Stimulated activated CD8-positive, alpha-beta memory T cell treated with anti-CD3 and anti-CD28 coated beads, Interleukin-15, amount 100 ng/mL, for 24 hours (primary cell): ENCODE measurements around the gene HES6.

ENCODE experiments used
- DNase-seq: peaks from one replicate; pipeline ENCODE4 v3.0.0-alpha.2; 2020; ENCODE audit warnings: low read depth

Gene HES6

GRCh38 chr2:238233625-238234024 lies 6.2 kb downstream of the HES6 start:
- DNase-seq: no peak

GRCh38 chr2:238231809-238232208 lies 8.0 kb downstream of the HES6 start:
- no peak for DNase-seq

- DNase-seq: peak; percentile 60
Observed at GRCh38 chr2:238231251-238231793, 8.5 kb downstream of the HES6 start.

- DNase-seq: no peak
Observed at GRCh38 chr2:238230699-238231098, 9.1 kb downstream of the HES6 start.

GRCh38 chr2:238228700-238229099 lies 11.1 kb downstream of the HES6 start:
- no peak for DNase-seq

- no peak for DNase-seq
Observed at GRCh38 chr2:238227587-238228032, 12.2 kb downstream of the HES6 start.

- no peak for DNase-seq
Observed at GRCh38 chr2:238226698-238227586, 12.9 kb downstream of the HES6 start.

- DNase-seq: no peak
Observed at GRCh38 chr2:238225911-238226697, 13.7 kb downstream of the HES6 start.

GRCh38 chr2:238225121-238225520 lies 14.7 kb downstream of the HES6 start:
- no peak for DNase-seq

- no peak for DNase-seq
Observed at GRCh38 chr2:238224356-238225035, 15.3 kb downstream of the HES6 start.

GRCh38 chr2:238220892-238221521 lies 18.8 kb downstream of the HES6 start:
- no peak for DNase-seq

GRCh38 chr2:238220274-238220891 lies 19.5 kb downstream of the HES6 start:
- DNase-seq: no peak

- DNase-seq: no peak
Observed at GRCh38 chr2:238216651-238217184, 23.1 kb downstream of the HES6 start.

GRCh38 chr2:238207006-238207405 lies 32.8 kb downstream of the HES6 start:
- DNase-seq: no peak

GRCh38 chr2:238203973-238204683 lies 35.7 kb downstream of the HES6 start:
- DNase-seq: no peak

- peak; percentile 83 for DNase-seq
Observed at GRCh38 chr2:238203094-238203972, 36.5 kb downstream of the HES6 start, which contains the start of gene ILKAP. Gene ILKAP, minus strand, starts transcription at chr2:238203695. Its CDS starts 142 bp downstream, at chr2:238203553.

- no peak for DNase-seq
Observed at GRCh38 chr2:238202326-238203093, 37.3 kb downstream of the HES6 start.

- no peak for DNase-seq
Observed at GRCh38 chr2:238190445-238190844, 49.4 kb downstream of the HES6 start.
